Measurements from ENCODE around the gene MDFIC2.

MDFIC2 gene

GRCh38 chr3:70180664-70181063, 131.8 kb downstream of the MDFIC2 start:
- DNase-seq (ENCODE audit: low spot score): no peak

GRCh38 chr3:70179111-70179510, 133.3 kb downstream of the MDFIC2 start:
- no peak for DNase-seq (ENCODE audit: low spot score)

- no peak for DNase-seq (ENCODE audit: low spot score)
Observed at GRCh38 chr3:70177881-70178645, 134.4 kb downstream of the MDFIC2 start.

GRCh38 chr3:70176224-70176623, 136.2 kb downstream of the MDFIC2 start:
- DNase-seq (ENCODE audit: low spot score): no peak

GRCh38 chr3:70156808-70157207, 155.6 kb downstream of the MDFIC2 start:
- DNase-seq (ENCODE audit: low spot score): no peak

GRCh38 chr3:70150599-70150998, 161.8 kb downstream of the MDFIC2 start:
- DNase-seq (ENCODE audit: low spot score): no peak

GRCh38 chr3:70149714-70150400, 162.6 kb downstream of the MDFIC2 start:
- no peak for DNase-seq (ENCODE audit: low spot score)
